Right atrium auricular region (tissue), 2 donors: ENCODE measurements around the gene PUM1. TPM values are rescaled to one million over a fixed set of nuclear protein-coding genes. Genes with fewer than 3 reads are reported as not detected.

Source experiments
- DNase-seq: peaks from one replicate; pipeline ENCODE4 v3.0.0-alpha.2; 2019; ENCODE audit warnings: low spot score
- H3K27ac ChIP-seq, 2 donors: fragments of 200-600 bp; sonication (generic); 1 replicate in 1 of 2; 2 replicates in 1 of 2; pipeline ENCODE4 v1.5.1; 2016 to 2019
- H3K27me3 ChIP-seq, 2 donors: fragments of 200-600 bp; sonication (generic); one replicate each; pipeline versions ENCODE4 v1.5.1 to v1.6.0; 2017 to 2019
- H3K36me3 ChIP-seq: fragments of 200-600 bp; sonication (generic); one replicate; pipeline ENCODE4 v1.5.1; 2016
- H3K4me1 ChIP-seq, 2 donors: fragments of 200-600 bp; sonication (generic); one replicate each; pipeline versions ENCODE4 v1.5.1 to v1.6.0; 2017 to 2019
- H3K4me3 ChIP-seq, 2 donors: fragments of 200-600 bp; sonication (generic); 1 replicate in 1 of 2; 2 replicates in 1 of 2; pipeline ENCODE4 v1.5.1; 2017 to 2019; ENCODE audit warnings: mild to moderate bottlenecking in 1 of 2, moderate library complexity in 1 of 2
- H3K9me3 ChIP-seq, 2 donors: fragments of 200-600 bp; sonication (generic); one replicate each; pipeline ENCODE4 v1.5.1; 2019
- total RNA-seq, 2 donors: library from RNA; depleted of rRNA; stranded (reverse); fragments of >200 nt; gene quantifications; one replicate each; pipeline ENCODE4 v1.1.0, GENCODE V29; 2016
- TF ChIP-seq, protein P1 (sequence below), 2 donors: fragments of 200-600 bp; sonication (generic); IDR thresholded peaks; one replicate each; pipeline ENCODE4 v1.5.1; 2019; ENCODE audit warnings: antibody characterized with exemption in 2 of 2

PUM1 gene
- total RNA-seq, 2 donors from 2014 or later: 51.2 to 68.8 TPM

DNA sequence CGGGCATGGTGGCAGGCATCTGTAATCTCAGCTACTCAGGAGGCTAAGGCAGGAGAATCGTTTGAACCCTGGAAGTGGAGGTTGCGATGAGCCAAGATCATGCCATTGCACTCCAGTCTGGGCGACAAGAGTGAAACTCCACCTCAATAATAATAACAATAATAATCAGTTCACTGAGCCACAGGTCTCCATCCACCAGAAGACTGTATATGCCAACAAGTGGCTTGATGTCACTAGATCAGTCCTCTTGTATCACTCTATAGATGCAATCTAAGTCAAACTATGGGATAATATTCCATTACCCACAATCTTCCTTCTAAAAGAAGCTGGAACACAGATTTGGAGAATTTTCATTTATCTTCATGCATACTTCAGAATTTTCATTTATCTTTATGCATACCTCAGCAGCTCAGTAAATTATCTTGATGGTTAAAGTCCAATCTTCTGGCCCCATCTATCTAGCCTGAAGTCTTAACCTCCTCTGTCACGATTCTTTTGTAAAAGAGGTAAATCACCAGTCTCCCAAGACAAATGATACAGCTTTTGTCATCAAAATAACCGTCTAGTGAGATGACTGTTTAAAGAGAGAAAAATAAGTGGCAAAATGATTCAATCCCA lies 61.8 kb downstream of the PUM1 start:
- no peak overlapping the region for H3K27ac ChIP-seq
- no peaks in the 10 kb centered on the region for H3K27me3 ChIP-seq
- H3K4me3 ChIP-seq: no peak overlapping the region
- no peaks in the 10 kb centered on the region for H3K9me3 ChIP-seq
- TF ChIP-seq, protein P1, sequence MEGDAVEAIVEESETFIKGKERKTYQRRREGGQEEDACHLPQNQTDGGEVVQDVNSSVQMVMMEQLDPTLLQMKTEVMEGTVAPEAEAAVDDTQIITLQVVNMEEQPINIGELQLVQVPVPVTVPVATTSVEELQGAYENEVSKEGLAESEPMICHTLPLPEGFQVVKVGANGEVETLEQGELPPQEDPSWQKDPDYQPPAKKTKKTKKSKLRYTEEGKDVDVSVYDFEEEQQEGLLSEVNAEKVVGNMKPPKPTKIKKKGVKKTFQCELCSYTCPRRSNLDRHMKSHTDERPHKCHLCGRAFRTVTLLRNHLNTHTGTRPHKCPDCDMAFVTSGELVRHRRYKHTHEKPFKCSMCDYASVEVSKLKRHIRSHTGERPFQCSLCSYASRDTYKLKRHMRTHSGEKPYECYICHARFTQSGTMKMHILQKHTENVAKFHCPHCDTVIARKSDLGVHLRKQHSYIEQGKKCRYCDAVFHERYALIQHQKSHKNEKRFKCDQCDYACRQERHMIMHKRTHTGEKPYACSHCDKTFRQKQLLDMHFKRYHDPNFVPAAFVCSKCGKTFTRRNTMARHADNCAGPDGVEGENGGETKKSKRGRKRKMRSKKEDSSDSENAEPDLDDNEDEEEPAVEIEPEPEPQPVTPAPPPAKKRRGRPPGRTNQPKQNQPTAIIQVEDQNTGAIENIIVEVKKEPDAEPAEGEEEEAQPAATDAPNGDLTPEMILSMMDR (IDR thresholded peaks at IDR 0.05): no peak
- DNase-seq: no peak
- H3K4me1 ChIP-seq: peaks cover 0 to 22% of the 10 kb centered on the region in 2 donors
- no peaks in the 10 kb centered on the region for H3K36me3 ChIP-seq

DNA sequence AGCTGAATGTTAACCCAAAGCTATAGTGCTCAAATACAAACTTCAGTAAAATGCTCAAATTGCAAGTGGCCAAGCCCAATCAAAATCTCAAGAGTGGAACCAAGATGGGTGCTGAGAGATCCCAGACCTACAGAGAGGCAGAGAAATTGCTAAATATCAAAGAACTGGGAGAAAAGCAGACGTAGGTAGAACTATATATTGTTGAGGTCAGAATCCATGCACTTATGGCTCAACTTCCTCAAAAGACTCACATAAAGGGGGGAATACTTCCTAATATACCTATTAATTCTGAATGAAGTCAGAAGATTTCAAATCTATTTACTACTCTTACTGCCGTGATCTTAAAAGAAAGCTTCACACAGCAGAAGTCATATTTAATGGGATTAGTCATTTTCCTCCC lies 65.2 kb downstream of the PUM1 start:
- Histone ChIP-seq H3K36me3 (no peaks in the 10 kb centered on the region), H3K4me3 (no peak overlapping the region), H3K4me1 (peaks cover 0 to 15% of the 10 kb centered on the region in 2 donors), H3K27me3 (no peaks in the 10 kb centered on the region), H3K27ac (no peak overlapping the region), H3K9me3 (no peaks in the 10 kb centered on the region)
- DNase-seq: no peak
- TF ChIP-seq, protein P1 (IDR thresholded peaks at IDR 0.05): no peak

DNA sequence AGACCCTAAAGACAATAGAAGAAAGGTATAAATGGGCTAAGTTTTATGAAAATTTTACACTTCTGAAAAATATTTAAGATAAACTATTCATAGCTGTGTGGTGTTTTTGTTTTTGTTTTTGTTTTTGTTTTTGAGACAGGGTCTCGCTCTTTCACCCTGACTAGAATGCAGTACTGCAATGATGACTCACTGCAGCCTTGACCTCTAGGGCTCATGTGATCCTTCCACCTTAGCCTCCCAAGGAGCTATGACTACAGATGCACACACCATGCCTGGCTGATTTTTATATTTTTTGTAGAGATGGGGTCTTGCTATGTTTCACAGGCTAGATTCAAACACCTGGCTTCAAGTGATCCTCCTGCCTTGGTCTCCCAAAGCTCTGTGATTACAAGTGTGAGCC lies 66.6 kb downstream of the PUM1 start:
- Histone ChIP-seq H3K4me3 (no peak overlapping the region), H3K36me3 (no peaks in the 10 kb centered on the region), H3K27ac (no peak overlapping the region), H3K27me3 (no peaks in the 10 kb centered on the region), H3K4me1 (peaks cover 0 to 11% of the 10 kb centered on the region in 2 donors), H3K9me3 (no peaks in the 10 kb centered on the region)
- TF ChIP-seq, protein P1 (IDR thresholded peaks at IDR 0.05): no peak
- DNase-seq: no peak

DNA sequence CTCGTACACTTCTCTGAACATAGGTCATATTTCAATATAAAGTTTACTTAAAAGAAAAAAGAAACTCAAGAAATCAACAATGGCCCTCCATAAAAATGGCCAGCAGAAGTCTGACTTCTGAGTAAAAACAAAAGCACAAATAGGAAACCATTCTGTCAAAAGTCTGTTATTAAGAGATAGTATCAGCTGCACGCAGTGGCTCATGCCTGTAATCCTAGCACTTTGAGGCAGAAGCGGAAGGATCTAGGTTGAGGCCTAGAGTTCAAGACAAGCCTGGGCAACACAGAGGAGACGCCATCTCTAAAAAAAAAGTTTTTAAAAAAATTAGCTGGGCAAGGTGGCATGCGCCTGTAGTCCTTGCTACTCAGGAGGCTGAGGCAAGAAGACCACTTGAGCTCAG lies 67.3 kb downstream of the PUM1 start:
- no peaks in the 10 kb centered on the region for H3K36me3 ChIP-seq
- peaks cover 0 to 11% of the 10 kb centered on the region in 2 donors for H3K4me1 ChIP-seq
- no peaks in the 10 kb centered on the region for H3K9me3 ChIP-seq
- H3K4me3 ChIP-seq: no peak overlapping the region
- DNase-seq: no peak
- TF ChIP-seq, protein P1 (IDR thresholded peaks at IDR 0.05): no peak
- H3K27ac ChIP-seq: no peak overlapping the region
- H3K27me3 ChIP-seq: no peaks in the 10 kb centered on the region

DNA sequence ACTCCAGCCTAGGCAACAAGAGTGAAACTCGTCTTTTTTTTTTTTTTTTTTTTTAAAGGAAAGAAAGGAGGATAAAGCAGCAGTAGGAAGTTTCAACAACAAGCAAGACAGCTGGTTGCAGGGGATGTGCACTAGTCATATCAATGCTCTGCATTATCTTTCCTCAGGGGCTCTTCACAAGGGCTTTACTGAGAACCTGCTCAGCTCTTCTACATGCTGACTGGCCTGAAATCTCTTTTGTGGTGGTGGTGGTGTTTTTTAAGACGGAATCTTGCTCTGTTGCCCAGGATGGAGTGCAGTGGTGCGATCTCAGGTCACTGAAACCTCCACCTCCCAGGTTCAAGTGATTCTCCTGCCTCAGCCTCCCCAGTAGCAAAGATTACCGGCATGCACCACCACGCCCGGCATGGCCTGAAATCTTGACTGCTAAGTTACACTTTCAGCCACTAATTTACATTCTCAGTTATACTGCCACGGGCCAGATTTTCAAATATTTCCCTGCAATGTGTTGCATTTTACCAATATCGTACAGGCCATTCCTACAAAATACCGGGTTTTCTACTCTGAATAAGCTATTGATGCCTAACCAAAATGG lies 68.0 kb downstream of the PUM1 start:
- no peak for DNase-seq
- Histone ChIP-seq H3K4me3 (no peak overlapping the region), H3K36me3 (no peaks in the 10 kb centered on the region), H3K27me3 (no peaks in the 10 kb centered on the region), H3K27ac (no peak overlapping the region), H3K9me3 (no peaks in the 10 kb centered on the region), H3K4me1 (peaks cover 0 to 11% of the 10 kb centered on the region in 2 donors)
- TF ChIP-seq, protein P1 (IDR thresholded peaks at IDR 0.05): no peak
